ENCODE results near the gene OSCP1. TPM values are rescaled to one million over a fixed set of nuclear protein-coding genes. Genes with fewer than 3 reads are reported as not detected.

Gene OSCP1
- polyA plus RNA-seq, 1 donor (not counting 4 experiments of a cell fraction or from before 2014, with no cell fraction given) = 9.5 TPM

DNA sequence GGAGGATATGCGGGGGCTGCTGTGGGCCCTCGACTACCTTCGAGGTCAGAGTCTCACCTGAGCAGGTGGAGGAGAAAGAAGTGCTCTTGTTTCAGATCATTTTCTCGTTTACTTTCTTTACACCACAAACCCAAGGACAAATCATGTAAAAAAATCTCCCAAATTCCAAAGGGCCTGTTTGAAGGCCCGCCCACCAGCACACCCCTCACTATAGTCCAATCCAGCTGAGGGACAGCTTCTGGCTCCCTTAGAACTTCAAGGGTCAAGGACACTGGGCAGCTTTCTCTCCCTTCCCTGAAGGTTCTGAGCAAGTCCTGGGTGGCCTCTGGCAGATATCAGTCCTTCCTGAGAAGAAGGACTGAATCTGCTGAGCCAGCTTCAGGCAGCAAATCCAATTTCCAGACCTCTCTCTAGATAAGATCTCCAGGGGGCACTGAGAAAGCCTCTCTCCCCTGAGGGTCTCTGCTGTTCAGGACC lies 70.1 kb downstream of the OSCP1 start:
- H3K27ac ChIP-seq (ENCODE audit: control insufficient read depth, insufficient read depth, low read length) = no peak overlapping the region
- dilution Hi-C loops (cut with MboI; ENCODE audit: extremely low pct_ligation_motif_present, low sequenced_read_pairs) = no loop called here
- no peak overlapping the region for H3K4me3 ChIP-seq (ENCODE audit: control insufficient read depth in 2 of 3, extremely low read depth in 1 of 3, insufficient read depth in 2 of 3, low read depth in 1 of 3, low read length in 3 of 3)
- no peak overlapping the region for H3K4me2 ChIP-seq (ENCODE audit: control insufficient read depth, extremely low read depth, insufficient read depth, low read depth, low read length)
- peaks cover 14% of the 10 kb centered on the region for H3K4me1 ChIP-seq (ENCODE audit: control insufficient read depth, extremely low read depth, insufficient read depth, low read length)
- no peak for TF ChIP-seq EZH2 (IDR thresholded peaks at IDR 0.05; ENCODE audit: low read length)
- TF ChIP-seq, protein P1, sequence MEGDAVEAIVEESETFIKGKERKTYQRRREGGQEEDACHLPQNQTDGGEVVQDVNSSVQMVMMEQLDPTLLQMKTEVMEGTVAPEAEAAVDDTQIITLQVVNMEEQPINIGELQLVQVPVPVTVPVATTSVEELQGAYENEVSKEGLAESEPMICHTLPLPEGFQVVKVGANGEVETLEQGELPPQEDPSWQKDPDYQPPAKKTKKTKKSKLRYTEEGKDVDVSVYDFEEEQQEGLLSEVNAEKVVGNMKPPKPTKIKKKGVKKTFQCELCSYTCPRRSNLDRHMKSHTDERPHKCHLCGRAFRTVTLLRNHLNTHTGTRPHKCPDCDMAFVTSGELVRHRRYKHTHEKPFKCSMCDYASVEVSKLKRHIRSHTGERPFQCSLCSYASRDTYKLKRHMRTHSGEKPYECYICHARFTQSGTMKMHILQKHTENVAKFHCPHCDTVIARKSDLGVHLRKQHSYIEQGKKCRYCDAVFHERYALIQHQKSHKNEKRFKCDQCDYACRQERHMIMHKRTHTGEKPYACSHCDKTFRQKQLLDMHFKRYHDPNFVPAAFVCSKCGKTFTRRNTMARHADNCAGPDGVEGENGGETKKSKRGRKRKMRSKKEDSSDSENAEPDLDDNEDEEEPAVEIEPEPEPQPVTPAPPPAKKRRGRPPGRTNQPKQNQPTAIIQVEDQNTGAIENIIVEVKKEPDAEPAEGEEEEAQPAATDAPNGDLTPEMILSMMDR (optimal IDR thresholded peaks at IDR 0.05 in 1 of 3, IDR thresholded peaks at IDR 0.05 in 1 of 3, conservative IDR thresholded peaks at IDR 0.05 in 1 of 3; ENCODE audit: extremely low read depth in 1 of 3, insufficient read depth in 2 of 3, low read length in 3 of 3) = no peak
- H3K27me3 ChIP-seq (ENCODE audit: control insufficient read depth, extremely low read depth, insufficient read depth, low read length) = no peaks in the 10 kb centered on the region
- peaks cover 4% of the 10 kb centered on the region for H3K9me1 ChIP-seq (ENCODE audit: control insufficient read depth, extremely low read depth, insufficient read depth, low read length)
- DNase-seq (ENCODE audit: low read depth, low spot score) (no peak), FAIRE-seq (no peak)
- H4K20me1 ChIP-seq (ENCODE audit: control insufficient read depth, extremely low read depth, insufficient read depth, low read length) = peaks cover 7% of the 10 kb centered on the region
- H2AFZ ChIP-seq (ENCODE audit: control insufficient read depth, low read length) = no peak overlapping the region
- peaks cover 70% of the 10 kb centered on the region for H3K79me2 ChIP-seq (ENCODE audit: control insufficient read depth, insufficient read depth, low read length)
- peaks cover 4 to 26% of the 10 kb centered on the region in 2 experiments for H3K36me3 ChIP-seq (ENCODE audit: control insufficient read depth in 2 of 2, extremely low read depth in 1 of 2, insufficient read depth in 2 of 2, low read length in 2 of 2)
- H3K9ac ChIP-seq (ENCODE audit: control insufficient read depth, extremely low read depth, insufficient read depth, low read length) = no peak overlapping the region
- no peaks in the 10 kb centered on the region for H3K9me3 ChIP-seq (ENCODE audit: control insufficient read depth, low read depth, low read length)

DNA sequence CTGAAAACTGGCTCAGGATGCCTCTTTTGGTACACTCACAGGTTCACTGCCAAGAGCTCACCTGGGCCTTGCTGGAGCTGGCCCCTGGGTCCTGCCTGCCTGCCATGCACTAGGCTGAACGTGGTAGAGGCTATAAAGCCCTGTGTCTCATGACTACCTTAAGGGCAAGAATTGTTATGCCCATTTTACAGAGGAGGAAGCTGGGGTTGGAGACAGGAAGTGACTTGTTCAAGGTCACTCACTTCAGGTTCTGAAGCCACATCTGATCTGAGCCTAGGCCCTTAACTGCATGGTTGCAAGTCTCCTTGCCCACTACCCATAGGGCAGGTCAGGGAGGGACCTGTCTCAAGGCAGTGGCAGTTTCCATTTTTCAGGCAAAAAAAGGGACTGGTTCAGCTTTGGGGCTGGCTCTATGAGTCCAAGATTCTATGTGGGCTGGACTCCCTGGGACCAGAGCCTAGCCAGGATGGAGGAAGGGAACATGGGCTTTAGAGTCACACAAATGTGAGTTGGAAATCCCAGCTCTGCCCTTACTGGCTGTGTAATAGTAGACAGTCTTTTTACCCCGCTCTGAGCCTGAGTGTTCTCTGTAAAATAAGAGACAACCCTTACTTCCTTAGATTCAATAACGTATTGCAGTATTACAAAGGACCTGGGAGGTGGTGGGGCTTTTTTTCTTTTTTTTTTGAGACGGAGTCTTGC lies 72.3 kb downstream of the OSCP1 start:
- Histone ChIP-seq H3K9me1 (ENCODE audit: control insufficient read depth, extremely low read depth, insufficient read depth, low read length) (peaks cover 4% of the 10 kb centered on the region), H3K79me2 (ENCODE audit: control insufficient read depth, insufficient read depth, low read length) (peaks cover 54% of the 10 kb centered on the region), H3K27ac (ENCODE audit: control insufficient read depth, insufficient read depth, low read length) (no peak overlapping the region), H3K9me3 (ENCODE audit: control insufficient read depth, low read depth, low read length) (no peaks in the 10 kb centered on the region), H3K4me1 (ENCODE audit: control insufficient read depth, extremely low read depth, insufficient read depth, low read length) (peaks cover 22% of the 10 kb centered on the region), H2AFZ (ENCODE audit: control insufficient read depth, low read length) (no peak overlapping the region), H3K4me3 (ENCODE audit: control insufficient read depth in 2 of 3, extremely low read depth in 1 of 3, insufficient read depth in 2 of 3, low read depth in 1 of 3, low read length in 3 of 3) (no peak overlapping the region), H4K20me1 (ENCODE audit: control insufficient read depth, extremely low read depth, insufficient read depth, low read length) (no peaks in the 10 kb centered on the region), H3K36me3 (ENCODE audit: control insufficient read depth in 2 of 2, extremely low read depth in 1 of 2, insufficient read depth in 2 of 2, low read length in 2 of 2) (peaks cover 4 to 23% of the 10 kb centered on the region in 2 experiments), H3K27me3 (ENCODE audit: control insufficient read depth, extremely low read depth, insufficient read depth, low read length) (no peaks in the 10 kb centered on the region), H3K4me2 (ENCODE audit: control insufficient read depth, extremely low read depth, insufficient read depth, low read depth, low read length) (no peak overlapping the region), H3K9ac (ENCODE audit: control insufficient read depth, extremely low read depth, insufficient read depth, low read length) (no peak overlapping the region)
- dilution Hi-C loops (cut with MboI; ENCODE audit: extremely low pct_ligation_motif_present, low sequenced_read_pairs) = no loop called here
- DNase-seq (ENCODE audit: low read depth, low spot score) = no peak
- TF ChIP-seq, protein P1 (optimal IDR thresholded peaks at IDR 0.05 in 1 of 3, IDR thresholded peaks at IDR 0.05 in 1 of 3, conservative IDR thresholded peaks at IDR 0.05 in 1 of 3; ENCODE audit: extremely low read depth in 1 of 3, insufficient read depth in 2 of 3, low read length in 3 of 3) = no peak
- no peak for TF ChIP-seq EZH2 (IDR thresholded peaks at IDR 0.05; ENCODE audit: low read length)
- no peak for FAIRE-seq
